Measurements from ENCODE around the gene NAGPA. TPM values are rescaled to one million over a fixed set of nuclear protein-coding genes. Genes with fewer than 3 reads are reported as not detected.

The NAGPA gene
- total and polyA plus RNA-seq, 7 experiments from 2014 or later: 17.8 to 42.9 (median 34.1) TPM

DNA sequence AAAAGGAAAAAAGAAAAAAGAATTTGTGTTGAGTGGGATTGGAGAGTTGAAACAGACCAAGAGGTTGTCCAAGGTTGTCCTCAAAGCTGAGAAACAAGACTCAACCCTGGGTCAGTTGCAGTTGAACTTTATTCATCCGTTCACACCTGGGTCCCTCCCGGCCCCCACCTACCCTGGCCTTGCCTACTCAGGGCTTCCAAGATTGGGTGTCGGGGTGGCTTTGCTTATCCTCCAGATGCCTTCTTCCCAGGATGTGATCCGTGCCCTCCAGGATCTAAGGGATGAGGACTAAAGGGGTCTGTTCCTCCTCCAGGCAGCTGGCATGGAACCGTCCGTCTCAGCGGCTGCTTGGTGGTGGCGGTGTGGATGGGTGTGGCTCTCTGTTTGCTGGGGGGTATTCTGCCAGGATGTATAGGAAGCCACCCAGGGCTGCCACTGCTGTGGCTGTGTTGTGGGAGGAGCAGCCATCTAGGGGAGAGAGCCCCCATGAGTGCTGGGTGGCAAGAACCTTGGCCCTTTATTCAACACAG lies 10.3 kb upstream of the NAGPA start:
- Histone ChIP-seq H3K27ac (ENCODE audit: low read depth, low read length) (no peak overlapping the region), H3K9me3 (ENCODE audit: control insufficient read depth in 2 of 3, low read length in 3 of 3) (no peaks in the 10 kb centered on the region), H3K27me3 (ENCODE audit: control insufficient read depth in 2 of 2, insufficient read depth in 2 of 2, low read length in 2 of 2) (no peaks in the 10 kb centered on the region), H3K36me3 (ENCODE audit: control insufficient read depth in 2 of 3, insufficient read depth in 3 of 3, low read length in 3 of 3) (no peaks in the 10 kb centered on the region), H3K4me3 (ENCODE audit: low read length) (no peak overlapping the region), H3K4me1 (ENCODE audit: control insufficient read depth in 2 of 2, insufficient read depth in 2 of 2, low read length in 2 of 2) (no peaks in the 10 kb centered on the region)
- ChIA-PET POLR2A (no interaction called here), CTCF (interaction anchor here (0.6 kb wide), 1 partner anchor 13 kb away, joined by 3 read pairs; no protein-coding TSS in a partner anchor)
- Mint-ChIP-seq H3K27me3 (peaks cover 0 to 7% (median 0%) of the 10 kb centered on the region in 5 donors), H3K9me3 (peaks cover 0 to 7% (median 0%) of the 10 kb centered on the region in 11 donors), H3K36me3 (peaks cover 0 to 32% (median 8%) of the 10 kb centered on the region in 5 donors), H3K4me3 (no peak overlapping the region), H3K4me1 (peaks cover 0 to 2% (median 0%) of the 10 kb centered on the region in 7 donors), H3K27ac (no peak overlapping the region)
- intact Hi-C loops (cut with micrococcal nuclease): no loop called here
- ATAC-seq (no peak), DNase-seq (no peak)

DNA sequence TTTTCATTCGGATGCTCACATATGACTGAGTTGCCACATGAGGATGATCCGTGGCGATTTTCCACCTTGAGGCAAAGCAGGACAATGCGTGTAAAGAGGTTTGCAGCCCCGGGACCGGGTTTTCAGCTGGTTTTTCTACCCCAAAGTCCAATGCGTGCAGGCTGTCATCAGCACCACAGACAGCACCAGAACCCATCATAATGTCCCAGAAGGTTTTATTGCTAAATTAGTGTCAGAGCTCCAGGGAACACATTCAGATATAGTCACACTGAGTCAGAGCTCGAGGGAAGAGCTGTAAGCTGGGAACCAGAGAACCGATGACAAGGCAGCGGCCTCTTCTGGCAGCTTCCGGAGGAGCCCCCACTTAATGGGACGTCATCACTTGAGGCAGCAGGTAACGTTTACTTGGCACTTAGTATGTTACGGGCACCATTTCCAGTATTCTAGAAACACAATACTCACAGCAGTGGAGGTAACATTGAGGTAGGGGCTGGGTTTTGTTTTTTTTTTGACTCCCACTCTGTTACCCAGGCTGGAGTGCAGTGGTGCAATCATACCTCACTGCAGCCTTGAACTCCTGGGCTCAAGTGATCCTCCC lies 8.9 kb upstream of the NAGPA start:
- H3K4me1 Mint-ChIP-seq: peaks cover 0 to 2% (median 0%) of the 10 kb centered on the region in 7 donors
- Histone ChIP-seq H3K36me3 (ENCODE audit: control insufficient read depth in 2 of 3, insufficient read depth in 3 of 3, low read length in 3 of 3) (no peaks in the 10 kb centered on the region), H3K27me3 (ENCODE audit: control insufficient read depth in 2 of 2, insufficient read depth in 2 of 2, low read length in 2 of 2) (no peaks in the 10 kb centered on the region), H3K4me3 (ENCODE audit: low read length) (no peak overlapping the region), H3K9me3 (ENCODE audit: control insufficient read depth in 2 of 3, low read length in 3 of 3) (no peaks in the 10 kb centered on the region), H3K27ac (ENCODE audit: low read depth, low read length) (no peak overlapping the region), H3K4me1 (ENCODE audit: control insufficient read depth in 2 of 2, insufficient read depth in 2 of 2, low read length in 2 of 2) (no peaks in the 10 kb centered on the region)
- ChIA-PET CTCF (no interaction called here), POLR2A (no interaction called here)
- no peaks in the 10 kb centered on the region for H3K9me3 Mint-ChIP-seq
- no peak overlapping the region for H3K27ac Mint-ChIP-seq
- no peak overlapping the region for H3K4me3 Mint-ChIP-seq
- peaks cover 0 to 25% (median 8%) of the 10 kb centered on the region in 5 donors for H3K36me3 Mint-ChIP-seq
- H3K27me3 Mint-ChIP-seq: no peaks in the 10 kb centered on the region
- intact Hi-C loops (cut with micrococcal nuclease): no loop called here
- DNase-seq (no peak), ATAC-seq (no peak)

DNA sequence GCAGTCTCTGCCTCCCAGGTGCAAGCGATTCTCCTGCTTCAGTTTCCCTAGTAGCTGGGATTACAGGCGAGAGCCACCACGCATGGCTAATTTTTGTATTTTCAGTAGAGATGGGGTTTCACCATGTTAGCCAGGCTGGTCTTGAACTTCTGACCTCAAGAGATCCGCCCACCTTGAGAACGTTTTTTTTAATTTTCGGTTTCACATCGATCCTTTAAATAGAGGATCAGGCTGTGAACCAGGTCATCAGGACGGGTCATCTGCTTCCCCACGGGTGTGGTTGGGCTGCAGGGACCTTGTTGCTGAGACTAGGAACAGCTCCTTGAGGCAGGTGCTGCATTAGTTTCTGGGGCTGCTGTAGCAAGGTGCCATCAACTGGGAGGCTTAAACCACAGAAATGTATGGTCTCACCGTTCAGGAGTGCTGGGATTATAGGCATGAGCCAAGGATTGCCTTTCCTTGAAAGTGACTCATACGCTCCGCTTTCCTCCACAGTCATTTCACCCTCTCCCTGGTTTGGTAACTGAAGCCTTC lies 7.9 kb upstream of the NAGPA start:
- intact Hi-C loops (cut with micrococcal nuclease): no loop called here
- H3K4me3 Mint-ChIP-seq: no peak overlapping the region

DNA sequence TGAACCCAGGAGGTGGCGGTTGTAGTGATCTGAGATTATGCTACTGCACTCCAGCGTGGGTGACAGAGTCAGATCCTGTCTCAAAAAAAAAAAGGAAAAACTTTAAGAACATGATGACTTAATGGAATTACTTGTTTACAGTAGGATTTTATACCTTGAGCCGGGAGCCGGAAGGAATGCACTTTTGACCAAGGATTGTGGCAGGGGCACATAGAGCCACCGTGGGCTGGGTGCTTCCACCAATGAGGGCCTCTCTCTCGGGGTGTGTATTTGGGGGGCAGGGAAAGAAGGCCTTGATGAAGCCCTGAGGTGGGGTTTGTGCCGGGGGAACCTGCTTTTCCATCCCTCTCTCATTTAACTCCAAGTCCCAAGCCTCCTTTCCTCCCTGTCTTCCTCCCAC lies 6.7 kb upstream of the NAGPA start:
- POLR2A ChIA-PET: no interaction called here

More for the DNA sequence above, 7.9 kb upstream of the NAGPA start:
- no peak overlapping the region for H3K27ac ChIP-seq (ENCODE audit: low read depth, low read length)
- ChIA-PET POLR2A (no interaction called here), CTCF (no interaction called here)
- no peak overlapping the region for H3K4me3 ChIP-seq (ENCODE audit: low read length)
- H3K9me3 ChIP-seq (ENCODE audit: control insufficient read depth in 2 of 3, low read length in 3 of 3): no peaks in the 10 kb centered on the region
- no peaks in the 10 kb centered on the region for H3K4me1 ChIP-seq (ENCODE audit: control insufficient read depth in 2 of 2, insufficient read depth in 2 of 2, low read length in 2 of 2)
- ATAC-seq (no peak), DNase-seq (no peak)
- H3K36me3 ChIP-seq (ENCODE audit: control insufficient read depth in 2 of 3, insufficient read depth in 3 of 3, low read length in 3 of 3): no peaks in the 10 kb centered on the region
- Mint-ChIP-seq H3K27ac (no peak overlapping the region), H3K9me3 (no peaks in the 10 kb centered on the region), H3K4me1 (peaks cover 0 to 2% (median 0%) of the 10 kb centered on the region in 7 donors), H3K36me3 (peaks cover 0 to 19% (median 6%) of the 10 kb centered on the region in 5 donors), H3K27me3 (no peaks in the 10 kb centered on the region)
- H3K27me3 ChIP-seq (ENCODE audit: control insufficient read depth in 2 of 2, insufficient read depth in 2 of 2, low read length in 2 of 2): no peaks in the 10 kb centered on the region

DNA sequence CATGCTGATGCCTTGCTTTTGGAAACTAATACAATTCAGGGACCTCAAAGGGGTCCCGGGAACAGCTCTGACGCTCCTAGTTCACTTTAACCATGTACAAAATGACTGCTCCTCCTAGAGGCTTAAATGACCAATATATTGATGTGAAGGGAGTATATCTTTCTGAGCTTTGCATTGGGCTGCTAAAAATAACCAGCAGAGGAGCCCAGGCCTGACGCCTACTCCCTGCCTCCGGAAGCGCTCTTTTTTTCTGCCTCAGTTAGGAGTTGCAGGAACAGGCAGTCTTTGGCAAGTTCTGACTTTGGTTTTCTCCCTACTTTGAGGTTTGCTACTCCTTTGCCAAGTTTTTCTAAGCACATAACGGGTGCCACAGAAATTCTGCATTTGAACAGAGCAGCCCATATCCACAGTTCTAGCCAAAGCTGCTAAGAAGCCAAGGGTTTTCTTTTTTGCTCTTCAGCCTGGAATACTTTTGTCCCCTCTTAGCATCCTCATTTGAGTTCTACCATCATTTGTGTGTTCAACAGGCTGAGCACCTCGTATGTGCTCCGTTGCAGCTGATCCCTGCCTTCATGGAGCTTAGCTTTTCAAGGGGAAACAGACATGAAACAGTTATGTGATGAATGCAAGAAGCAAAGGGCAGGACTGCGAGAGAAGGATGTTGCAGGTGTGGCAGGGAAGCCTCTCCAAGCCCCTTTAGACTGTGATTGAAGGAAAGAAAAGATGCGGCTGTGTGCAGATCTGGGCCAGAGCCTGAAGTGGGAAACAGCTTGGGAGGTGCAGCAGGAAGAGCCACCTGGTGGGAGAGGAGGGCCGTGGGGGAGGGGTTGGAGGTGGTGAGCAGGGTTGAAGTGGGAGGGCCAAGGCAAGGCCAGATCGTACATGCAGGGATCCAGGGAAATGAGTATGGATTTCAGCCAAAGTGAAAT lies 2.8 kb upstream of the NAGPA start:
- POLR2A ChIA-PET: interaction anchor here (1.9 kb wide), 1 partner anchor 36 kb away, joined by 4 read pairs; no protein-coding TSS in a partner anchor
- H3K36me3 Mint-ChIP-seq: peaks cover 0 to 1% (median 0%) of the 10 kb centered on the region in 5 donors
- H3K27me3 Mint-ChIP-seq: no peaks in the 10 kb centered on the region
- H3K27me3 ChIP-seq (ENCODE audit: control insufficient read depth in 2 of 2, insufficient read depth in 2 of 2, low read length in 2 of 2): no peaks in the 10 kb centered on the region
- intact Hi-C loops (cut with micrococcal nuclease): no loop called here
- no peaks in the 10 kb centered on the region for H3K9me3 ChIP-seq (ENCODE audit: control insufficient read depth in 2 of 3, low read length in 3 of 3)
- H3K27ac ChIP-seq (ENCODE audit: low read depth, low read length): no peak overlapping the region
- CTCF ChIA-PET: interaction anchor here (0.8 kb wide), 1 partner anchor 789 kb away, joined by 3 read pairs; no protein-coding TSS in a partner anchor
- H3K36me3 ChIP-seq (ENCODE audit: control insufficient read depth in 2 of 3, insufficient read depth in 3 of 3, low read length in 3 of 3): no peaks in the 10 kb centered on the region
- peak overlapping the region in 1 of 9 donors; percentile 59 for H3K27ac Mint-ChIP-seq
- DNase-seq (no peak), ATAC-seq (no peak)
- peaks cover 17 to 18% of the 10 kb centered on the region in 2 donors for H3K4me1 ChIP-seq (ENCODE audit: control insufficient read depth in 2 of 2, insufficient read depth in 2 of 2, low read length in 2 of 2)
- no peaks in the 10 kb centered on the region for H3K9me3 Mint-ChIP-seq
- H3K4me1 Mint-ChIP-seq: peaks cover 17 to 33% (median 23%) of the 10 kb centered on the region in 7 donors
- no peak overlapping the region for H3K4me3 ChIP-seq (ENCODE audit: low read length)
- no peak overlapping the region for H3K4me3 Mint-ChIP-seq

More for the DNA sequence above, 6.7 kb upstream of the NAGPA start:
- CTCF ChIA-PET: no interaction called here
- no peak for DNase-seq
- H3K9me3 ChIP-seq (ENCODE audit: control insufficient read depth in 2 of 3, low read length in 3 of 3): no peaks in the 10 kb centered on the region
- H3K4me3 ChIP-seq (ENCODE audit: low read length): no peak overlapping the region
- no peaks in the 10 kb centered on the region for H3K27me3 ChIP-seq (ENCODE audit: control insufficient read depth in 2 of 2, insufficient read depth in 2 of 2, low read length in 2 of 2)
- Mint-ChIP-seq H3K9me3 (no peaks in the 10 kb centered on the region), H3K4me1 (peaks cover 0 to 5% (median 0%) of the 10 kb centered on the region in 7 donors), H3K27me3 (no peaks in the 10 kb centered on the region), H3K27ac (no peak overlapping the region), H3K4me3 (no peak overlapping the region), H3K36me3 (peaks cover 0 to 16% (median 4%) of the 10 kb centered on the region in 5 donors)
- intact Hi-C loops (cut with micrococcal nuclease): no loop called here
- no peaks in the 10 kb centered on the region for H3K36me3 ChIP-seq (ENCODE audit: control insufficient read depth in 2 of 3, insufficient read depth in 3 of 3, low read length in 3 of 3)
- H3K27ac ChIP-seq (ENCODE audit: low read depth, low read length): no peak overlapping the region
- no peak for ATAC-seq
- H3K4me1 ChIP-seq (ENCODE audit: control insufficient read depth in 2 of 2, insufficient read depth in 2 of 2, low read length in 2 of 2): no peaks in the 10 kb centered on the region

DNA sequence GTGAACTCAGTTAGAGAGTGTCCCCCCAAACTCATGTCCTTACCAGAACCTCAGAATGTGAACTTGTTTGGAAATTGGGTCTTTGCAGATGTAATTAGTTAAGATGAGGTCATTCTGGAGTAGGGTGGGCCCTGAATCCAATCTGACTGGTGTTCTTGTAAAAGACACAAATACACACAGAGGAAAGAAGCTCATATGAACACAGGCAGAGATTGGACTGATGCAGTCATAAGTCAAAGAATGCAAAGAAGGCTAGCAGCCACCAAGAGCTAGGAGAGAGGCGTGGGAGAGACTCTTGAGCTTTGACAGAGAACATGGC lies 2.1 kb upstream of the NAGPA start:
- H3K36me3 Mint-ChIP-seq: peaks cover 0 to 4% (median 0%) of the 10 kb centered on the region in 5 donors
- DNase-seq (no peak), ATAC-seq (no peak)
- Histone ChIP-seq H3K4me3 (ENCODE audit: low read length) (no peak overlapping the region), H3K4me1 (ENCODE audit: control insufficient read depth in 2 of 2, insufficient read depth in 2 of 2, low read length in 2 of 2) (peaks cover 17 to 18% of the 10 kb centered on the region in 2 donors), H3K27me3 (ENCODE audit: control insufficient read depth in 2 of 2, insufficient read depth in 2 of 2, low read length in 2 of 2) (no peaks in the 10 kb centered on the region), H3K9me3 (ENCODE audit: control insufficient read depth in 2 of 3, low read length in 3 of 3) (no peaks in the 10 kb centered on the region), H3K27ac (ENCODE audit: low read depth, low read length) (no peak overlapping the region), H3K36me3 (ENCODE audit: control insufficient read depth in 2 of 3, insufficient read depth in 3 of 3, low read length in 3 of 3) (peaks cover 0 to under 1% (median 0%) of the 10 kb centered on the region in 3 experiments)
- peaks cover 17 to 33% (median 23%) of the 10 kb centered on the region in 7 donors for H3K4me1 Mint-ChIP-seq
- ChIA-PET CTCF (interaction anchor here (0.8 kb wide), 1 partner anchor 789 kb away, joined by 3 read pairs; no protein-coding TSS in a partner anchor), POLR2A (interaction anchor here (1.9 kb wide), 1 partner anchor 36 kb away, joined by 4 read pairs; no protein-coding TSS in a partner anchor)
- H3K27me3 Mint-ChIP-seq: no peaks in the 10 kb centered on the region
- intact Hi-C loops (cut with micrococcal nuclease): no loop called here
- peak overlapping the region in 2 of 9 donors; percentile 47 to 59 for H3K27ac Mint-ChIP-seq
- H3K9me3 Mint-ChIP-seq: no peaks in the 10 kb centered on the region
- peak overlapping the region in 2 of 10 donors; percentile 8 to 63 for H3K4me3 Mint-ChIP-seq

Data from naive thymus-derived CD4-positive, alpha-beta T cell (primary cell).